Left colon (tissue), 2 donors: ENCODE measurements around the gene SIRT2. TPM values are rescaled to one million over a fixed set of nuclear protein-coding genes. Genes with fewer than 3 reads are reported as not detected.
A peak's percentile ranks its signal among the peaks of the same experiment; 100 is the strongest.
"Not testable (repeated sequence)": the region's sequence is repeated elsewhere in the genome, so short reads cannot be mapped to it uniquely, and the experiment has no call there.

Experiments used
- ATAC-seq: fragments of 200-7000 bp; cut with Tn5 transposase; one replicate; pipeline ENCODE4 v1.9.1; 2020; ENCODE audit warnings: mild to moderate bottlenecking, moderate library complexity
- DNase-seq, 2 donors: peaks; one replicate each; pipeline ENCODE4 v3.0.0-alpha.2; 2020
- intact Hi-C, 2 donors: fragments of 100-400 bp; cut with DNase I in 1 of 2; cut with micrococcal nuclease in 1 of 2; formaldehyde crosslinking; loops; one replicate each; pipeline versions ENCODE4 v1.11.2 to v1.14.0; 2022; cut with DNase I, micrococcal nuclease
- total RNA-seq, 2 donors: library from RNA; stranded (reverse); fragmentation: NEBNext Ultra II Directional; extraction: Animal tissue kit (Norgen Biotek cat#: 25700); gene quantifications; one replicate each; pipeline ENCODE4 v1.2.1, GENCODE V29; 2021
- donor health status: DM: no; HTN: no; CAD: no.
- donor health status: DM: yes; HTN: yes; CAD: no.

Gene SIRT2
- total RNA-seq, 2 donors from 2014 or later, result 32.9 to 39.9 TPM

GRCh38 chr19:38838986-38839761 lies 60.2 kb downstream of the SIRT2 start:
- ATAC-seq (no peak), DNase-seq (no peak)
- intact Hi-C loops, result no loop called here

DNA sequence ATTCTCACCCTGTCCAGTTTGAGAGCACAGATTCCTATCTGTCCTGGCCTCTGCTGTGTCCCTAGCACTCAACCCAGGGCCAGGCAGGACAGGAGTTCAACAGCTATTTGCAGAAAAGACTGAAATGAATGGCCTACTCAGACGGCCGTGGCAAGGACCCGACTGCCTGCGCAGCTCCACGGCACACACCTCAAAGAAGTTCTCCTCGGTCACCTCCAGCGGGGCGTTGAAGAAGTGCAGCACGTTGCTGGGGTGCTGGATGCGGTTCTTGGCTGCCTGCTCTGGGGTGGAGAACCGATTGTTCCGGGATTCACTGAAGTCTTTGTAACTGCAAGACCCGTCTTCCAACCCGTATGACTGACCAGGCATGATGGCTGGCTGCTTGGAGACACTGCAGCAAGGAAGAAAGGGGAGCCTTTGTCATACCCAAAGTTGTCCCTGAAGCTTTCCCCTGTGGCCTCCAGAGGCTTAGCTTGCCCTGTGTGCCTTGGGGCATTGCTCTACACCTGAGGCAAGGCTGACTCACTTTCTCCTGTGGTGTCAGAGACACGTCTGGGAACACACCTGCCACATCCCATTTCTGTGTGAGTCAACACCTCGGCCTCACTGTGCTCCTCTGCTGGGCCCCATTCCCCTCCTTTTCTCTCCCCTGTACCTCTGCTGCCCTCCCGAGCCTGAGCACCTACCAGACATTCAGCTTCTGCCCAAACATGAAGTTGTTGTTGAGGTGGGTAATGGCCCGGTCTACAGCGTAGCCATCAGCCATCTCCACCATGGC lies 61.0 kb downstream of the SIRT2 start:
- DNase-seq, result no peak
- peak; percentile 14 for ATAC-seq
- intact Hi-C loops, result no loop called here

DNA sequence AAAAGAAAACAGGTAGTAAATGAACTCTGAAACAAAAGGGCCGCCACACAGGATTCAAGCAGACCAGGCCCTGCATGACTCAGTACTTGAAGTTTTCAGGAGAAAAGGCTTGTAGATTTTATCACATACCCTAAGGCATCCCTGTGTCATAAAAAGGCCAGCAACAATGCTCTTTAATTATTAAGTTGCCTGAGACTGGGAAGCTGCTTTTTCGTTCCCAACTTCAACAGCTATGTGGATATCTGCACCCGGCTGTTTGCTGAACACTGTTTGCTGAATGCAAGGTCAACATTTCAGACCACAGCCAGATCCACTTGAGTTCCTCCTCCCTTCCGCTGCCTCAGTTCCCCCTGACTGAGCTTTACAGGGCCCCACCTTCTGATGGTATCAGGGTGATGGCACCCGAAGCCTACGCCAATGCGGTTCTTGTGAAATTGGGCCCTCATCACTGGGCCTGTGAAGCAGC lies 61.7 kb downstream of the SIRT2 start:
- ATAC-seq, result no peak
- no peak for DNase-seq
- intact Hi-C loops, result no loop called here

- no peak for DNase-seq
- intact Hi-C loops, result no loop called here
- no peak for ATAC-seq
Measured at GRCh38 chr19:38836983-38837626, 62.3 kb downstream of the SIRT2 start.

- DNase-seq (no peak), ATAC-seq (no peak)
- intact Hi-C loops, result no loop called here
Measured at GRCh38 chr19:38836159-38836982, 63.0 kb downstream of the SIRT2 start.

GRCh38 chr19:38834590-38834989 lies 64.8 kb downstream of the SIRT2 start:
- no peak for DNase-seq
- intact Hi-C loops, result no loop called here
- ATAC-seq, result no peak

DNA sequence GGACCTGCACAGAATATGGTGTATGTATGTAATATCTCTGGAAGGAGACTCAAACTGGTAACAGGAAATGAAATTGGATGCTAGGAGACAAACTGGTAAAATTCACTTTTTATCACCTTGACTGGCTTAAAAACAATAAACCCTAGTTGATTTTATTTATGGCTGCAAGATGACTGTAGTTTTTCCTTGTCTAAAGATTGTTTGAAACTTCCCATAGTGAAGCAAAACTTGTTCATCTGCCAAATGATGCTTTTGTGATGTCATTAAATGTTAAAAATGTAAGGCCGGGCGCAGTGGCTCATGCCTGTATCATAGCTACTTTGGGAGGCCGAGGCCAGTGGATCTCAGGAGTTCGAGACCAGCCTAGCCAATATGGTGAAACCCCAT lies 65.3 kb downstream of the SIRT2 start:
- ATAC-seq (no peak), DNase-seq (no peak)
- intact Hi-C loops, result no loop called here

- intact Hi-C loops, result no loop called here
- ATAC-seq (no peak), DNase-seq (no peak)
Measured at GRCh38 chr19:38833092-38833425, 66.4 kb downstream of the SIRT2 start.

- DNase-seq, result peak; percentile 82 to 84
- intact Hi-C loops, result no loop called here
- peak; percentile 61 for ATAC-seq
Measured at GRCh38 chr19:38831142-38831605, 68.2 kb downstream of the SIRT2 start.

GRCh38 chr19:38830039-38830733 lies 69.2 kb downstream of the SIRT2 start:
- intact Hi-C loops, result no loop called here
- ATAC-seq (no peak), DNase-seq (no peak)

- intact Hi-C loops, DNase-seq, ATAC-seq: not testable (repeated sequence)
Measured at GRCh38 chr19:38829203-38829602, 70.2 kb downstream of the SIRT2 start.

Other genes starting within 250 kb of the SIRT2 start
- 10 to 100 TPM; 10.1 to 10.2 TPM for gene CAPN12, start 155.1 kb downstream of the SIRT2 start, total RNA-seq
- gene LGALS7, start 126.1 kb downstream of the SIRT2 start, total RNA-seq, result not detected
- gene LGALS7B, start 110.4 kb downstream of the SIRT2 start, total RNA-seq, result not detected
- 1,000 to 10,000 TPM; 7,382 to 8,588 TPM for gene LGALS4, start 86.7 kb downstream of the SIRT2 start, total RNA-seq
- 100 to 1,000 TPM; 292 to 483 TPM for gene ECH1, start 67.8 kb downstream of the SIRT2 start, total RNA-seq
- gene HNRNPL, start 49.6 kb downstream of the SIRT2 start, total RNA-seq, result 100 to 1,000 TPM; 269 to 281 TPM
- gene RINL, start 21.3 kb downstream of the SIRT2 start, total RNA-seq, result 1 to 10 TPM; 3.2 to 3.4 TPM
- gene NFKBIB, start 351 bp upstream of the SIRT2 start, total RNA-seq, result 10 to 100 TPM; 32.1 to 38.8 TPM
- under 1 TPM in 1 of 2 donors, not detected in 1; 0.55 TPM for gene CCER2, start 12.6 kb upstream of the SIRT2 start, total RNA-seq
- gene SARS2, start 31.1 kb upstream of the SIRT2 start, total RNA-seq, result 10 to 100 TPM; 15.4 to 33.3 TPM
- 10 to 100 TPM; 36.3 to 50.4 TPM for gene MRPS12, start 31.3 kb upstream of the SIRT2 start, total RNA-seq
- gene FBXO17, start 76.1 kb upstream of the SIRT2 start, total RNA-seq, result 1 to 10 TPM; 1.1 to 3.3 TPM
- gene FBXO27, start 132.9 kb upstream of the SIRT2 start, total RNA-seq, result 1 to 10 TPM in 1 of 2 donors, not detected in 1; 2.8 TPM
- not detected for gene ACP7, start 184.8 kb upstream of the SIRT2 start, total RNA-seq
- gene PAK4, start 226.2 kb upstream of the SIRT2 start, total RNA-seq, result 10 to 100 TPM; 85.0 to 96.9 TPM